ENCODE measurements around the gene CFHR4. TPM values are rescaled to one million over a fixed set of nuclear protein-coding genes. Genes with fewer than 3 reads are reported as not detected.
"Not testable (repeated sequence)": the region's sequence is repeated elsewhere in the genome, so short reads cannot be mapped to it uniquely, and the experiment has no call there.

Gene CFHR4
- total RNA-seq, 2 donors from 2014 or later, result not detected

DNA sequence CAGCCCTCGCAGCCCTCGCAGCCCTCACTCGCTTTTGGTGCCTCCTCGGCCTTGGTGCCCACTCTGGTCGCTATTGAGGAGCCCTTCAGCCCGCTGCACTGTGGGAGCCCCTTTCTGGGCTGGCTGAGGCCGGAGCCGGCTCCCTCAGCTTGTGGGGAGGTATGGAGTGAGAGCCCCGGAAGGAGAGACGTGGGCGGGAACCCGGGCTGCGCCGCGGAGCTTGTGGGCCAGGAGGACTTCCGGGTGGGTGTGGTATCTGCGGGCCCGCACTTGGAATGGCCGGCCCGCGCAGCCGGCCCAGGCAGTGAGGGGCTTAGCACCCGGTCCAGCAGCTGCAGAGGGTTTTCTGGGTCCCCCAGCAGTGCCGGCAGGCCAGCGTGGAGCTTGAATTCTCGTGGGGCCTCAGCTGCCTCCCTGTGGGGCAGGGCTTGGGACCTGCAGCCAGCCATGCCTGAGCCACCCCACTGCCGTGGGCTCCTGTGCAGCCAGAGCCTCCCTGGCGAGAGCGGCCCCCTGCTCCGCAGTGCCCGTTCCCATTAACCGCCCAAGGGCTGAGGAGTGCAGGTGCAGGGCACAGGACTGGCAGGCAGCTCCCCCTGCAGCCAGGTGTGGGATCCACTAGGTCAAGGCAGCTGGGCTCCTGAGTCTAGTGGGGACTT is 45.8 kb downstream of the CFHR4 start:
- no peaks in the 10 kb centered on the region for H3K36me3 ChIP-seq
- H3K9me3 ChIP-seq, result no peaks in the 10 kb centered on the region
- H3K27me3 ChIP-seq, result no peaks in the 10 kb centered on the region
- TF ChIP-seq, protein P1, sequence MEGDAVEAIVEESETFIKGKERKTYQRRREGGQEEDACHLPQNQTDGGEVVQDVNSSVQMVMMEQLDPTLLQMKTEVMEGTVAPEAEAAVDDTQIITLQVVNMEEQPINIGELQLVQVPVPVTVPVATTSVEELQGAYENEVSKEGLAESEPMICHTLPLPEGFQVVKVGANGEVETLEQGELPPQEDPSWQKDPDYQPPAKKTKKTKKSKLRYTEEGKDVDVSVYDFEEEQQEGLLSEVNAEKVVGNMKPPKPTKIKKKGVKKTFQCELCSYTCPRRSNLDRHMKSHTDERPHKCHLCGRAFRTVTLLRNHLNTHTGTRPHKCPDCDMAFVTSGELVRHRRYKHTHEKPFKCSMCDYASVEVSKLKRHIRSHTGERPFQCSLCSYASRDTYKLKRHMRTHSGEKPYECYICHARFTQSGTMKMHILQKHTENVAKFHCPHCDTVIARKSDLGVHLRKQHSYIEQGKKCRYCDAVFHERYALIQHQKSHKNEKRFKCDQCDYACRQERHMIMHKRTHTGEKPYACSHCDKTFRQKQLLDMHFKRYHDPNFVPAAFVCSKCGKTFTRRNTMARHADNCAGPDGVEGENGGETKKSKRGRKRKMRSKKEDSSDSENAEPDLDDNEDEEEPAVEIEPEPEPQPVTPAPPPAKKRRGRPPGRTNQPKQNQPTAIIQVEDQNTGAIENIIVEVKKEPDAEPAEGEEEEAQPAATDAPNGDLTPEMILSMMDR (IDR thresholded peaks at IDR 0.05), result no peak
- no peak for DNase-seq (ENCODE audit: low spot score)
- no peak overlapping the region for H3K27ac ChIP-seq
- no peaks in the 10 kb centered on the region for H3K4me1 ChIP-seq
- no peak overlapping the region for H3K4me3 ChIP-seq

DNA sequence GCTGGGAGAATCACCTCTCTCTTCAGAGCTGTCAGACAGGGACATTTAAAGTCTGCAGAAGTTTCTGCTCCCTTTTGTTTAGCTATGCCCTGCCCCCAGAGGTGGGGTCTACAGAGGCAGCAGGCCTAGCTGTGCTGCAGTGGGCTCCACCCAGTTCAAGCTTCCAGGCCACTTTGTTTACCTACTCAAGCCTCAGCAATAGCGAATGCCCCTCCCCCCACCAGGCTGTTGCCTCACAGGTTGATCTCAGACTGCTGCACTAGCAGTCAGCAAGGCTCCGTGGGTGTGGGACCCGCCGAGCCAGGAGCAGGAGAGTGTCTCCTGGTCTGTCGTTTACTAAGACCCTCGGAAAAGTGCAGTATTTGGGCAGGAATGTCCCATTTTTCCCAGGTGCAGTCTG is 53.6 kb downstream of the CFHR4 start:
- H3K4me3 ChIP-seq; H3K27ac ChIP-seq; H3K27me3 ChIP-seq; H3K9me3 ChIP-seq; DNase-seq (ENCODE audit: low spot score); H3K4me1 ChIP-seq; H3K36me3 ChIP-seq: not testable (repeated sequence)

DNA sequence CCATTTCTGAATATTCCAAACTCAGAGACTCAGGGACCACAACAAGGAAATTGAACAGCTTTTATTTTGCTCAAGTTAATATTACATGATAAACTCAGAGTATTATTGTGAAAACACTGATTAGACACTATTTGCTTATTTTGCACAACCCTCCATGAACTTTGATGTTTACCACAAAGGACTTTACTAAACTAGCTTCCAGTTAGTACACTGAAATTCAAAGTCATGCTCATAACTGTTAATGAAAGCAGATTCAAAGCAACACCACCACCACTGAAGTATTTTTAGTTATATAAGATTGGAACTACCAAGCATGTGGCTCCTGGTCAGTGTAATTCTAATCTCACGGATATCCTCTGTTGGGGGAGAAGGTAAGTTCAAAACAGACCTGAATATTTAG is 55.7 kb downstream of the CFHR4 start, which contains the start of gene CFHR2:
TSS of gene CFHR2 (plus strand) at position 171 of the 400 bp plus-strand sequence. CDS start at position 314, 143 bp downstream.
- not testable (repeated sequence) for H3K4me1 ChIP-seq; H3K27ac ChIP-seq; H3K9me3 ChIP-seq; H3K27me3 ChIP-seq; DNase-seq (ENCODE audit: low spot score); H3K36me3 ChIP-seq; H3K4me3 ChIP-seq

DNA sequence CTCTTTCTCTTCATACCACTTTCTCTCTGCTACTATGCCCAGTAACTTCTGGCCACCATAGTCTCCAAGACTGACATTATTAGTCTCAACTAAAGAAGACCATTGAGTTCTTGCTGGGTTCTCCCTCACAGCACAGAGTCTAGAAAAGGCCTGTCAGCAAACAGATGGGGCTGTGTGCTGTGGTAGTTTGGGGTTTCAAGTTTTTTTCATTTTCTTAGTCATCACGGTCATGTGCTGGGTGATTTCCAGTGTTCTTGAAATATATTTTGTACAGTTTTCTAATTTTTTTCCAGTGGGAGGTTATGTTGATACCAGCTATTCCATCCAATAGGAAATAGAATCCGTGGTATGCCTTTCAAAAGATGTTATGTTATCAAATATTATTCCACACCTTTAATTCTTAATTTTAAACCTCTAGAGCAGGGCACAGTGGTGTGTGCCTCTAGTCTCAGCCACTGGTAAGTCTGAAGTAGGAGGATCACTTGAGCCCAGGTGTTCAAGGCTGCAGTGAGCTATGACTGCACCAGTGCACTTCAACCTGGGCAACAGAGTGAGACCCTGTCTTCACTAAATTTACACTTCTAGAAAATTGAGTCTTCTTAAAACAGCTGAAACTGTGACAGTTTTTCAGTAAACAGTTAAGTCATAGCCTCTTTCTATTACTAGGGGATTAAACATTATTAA is 64.0 kb downstream of the CFHR4 start:
- no peaks in the 10 kb centered on the region for H3K9me3 ChIP-seq
- H3K36me3 ChIP-seq, result no peaks in the 10 kb centered on the region
- no peak for DNase-seq (ENCODE audit: low spot score)
- no peak overlapping the region for H3K27ac ChIP-seq
- no peak overlapping the region for H3K4me3 ChIP-seq
- TF ChIP-seq, protein P1 (IDR thresholded peaks at IDR 0.05), result no peak
- no peaks in the 10 kb centered on the region for H3K4me1 ChIP-seq
- no peaks in the 10 kb centered on the region for H3K27me3 ChIP-seq

DNA sequence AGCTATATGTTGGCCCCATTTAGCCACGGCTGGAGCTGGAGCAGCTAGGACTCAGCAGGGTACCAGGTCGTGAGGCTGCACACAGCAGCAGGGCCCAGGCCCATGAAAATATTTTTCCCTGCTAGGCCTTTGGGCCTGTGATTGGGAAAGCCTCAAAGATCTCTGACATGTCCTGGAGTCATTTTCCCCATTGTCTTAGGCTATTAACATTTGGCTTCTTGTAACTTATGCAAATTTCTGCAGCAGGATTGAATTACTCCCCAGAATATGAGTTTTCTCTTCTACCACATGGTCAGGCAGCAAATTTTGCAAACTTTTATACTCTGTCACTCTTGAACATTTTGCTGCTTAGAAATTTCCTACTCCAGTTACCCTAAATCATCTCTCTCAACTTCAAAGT is 66.9 kb downstream of the CFHR4 start:
- Histone ChIP-seq H3K27ac (no peak overlapping the region), H3K4me3 (no peak overlapping the region), H3K36me3 (no peaks in the 10 kb centered on the region), H3K27me3 (no peaks in the 10 kb centered on the region), H3K4me1 (no peaks in the 10 kb centered on the region), H3K9me3 (no peaks in the 10 kb centered on the region)
- TF ChIP-seq, protein P1 (IDR thresholded peaks at IDR 0.05), result no peak
- no peak for DNase-seq (ENCODE audit: low spot score)

DNA sequence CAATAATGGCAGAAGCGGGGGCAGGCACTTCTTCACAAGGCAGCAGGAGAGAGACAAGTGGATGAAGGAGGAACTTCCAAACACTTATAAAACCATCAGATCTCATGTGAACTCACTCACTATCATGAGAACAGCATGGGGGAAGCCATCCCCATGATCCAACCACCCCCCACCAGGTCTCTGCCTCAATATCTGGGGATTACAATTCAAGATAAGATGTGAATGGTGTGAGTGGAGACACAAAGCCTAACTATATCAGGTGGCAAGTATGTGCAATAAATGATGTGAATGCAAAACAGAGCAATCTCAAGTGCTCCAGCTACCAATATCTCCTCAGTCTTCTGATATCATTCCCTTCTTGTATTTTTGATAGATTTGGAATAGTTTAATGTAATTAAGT is 68.1 kb downstream of the CFHR4 start:
- no peak overlapping the region for H3K4me3 ChIP-seq
- H3K36me3 ChIP-seq, result no peaks in the 10 kb centered on the region
- H3K27ac ChIP-seq, result no peak overlapping the region
- H3K9me3 ChIP-seq, result no peaks in the 10 kb centered on the region
- H3K4me1 ChIP-seq, result no peaks in the 10 kb centered on the region
- TF ChIP-seq, protein P1 (IDR thresholded peaks at IDR 0.05), result no peak
- DNase-seq (ENCODE audit: low spot score), result no peak
- no peaks in the 10 kb centered on the region for H3K27me3 ChIP-seq

DNA sequence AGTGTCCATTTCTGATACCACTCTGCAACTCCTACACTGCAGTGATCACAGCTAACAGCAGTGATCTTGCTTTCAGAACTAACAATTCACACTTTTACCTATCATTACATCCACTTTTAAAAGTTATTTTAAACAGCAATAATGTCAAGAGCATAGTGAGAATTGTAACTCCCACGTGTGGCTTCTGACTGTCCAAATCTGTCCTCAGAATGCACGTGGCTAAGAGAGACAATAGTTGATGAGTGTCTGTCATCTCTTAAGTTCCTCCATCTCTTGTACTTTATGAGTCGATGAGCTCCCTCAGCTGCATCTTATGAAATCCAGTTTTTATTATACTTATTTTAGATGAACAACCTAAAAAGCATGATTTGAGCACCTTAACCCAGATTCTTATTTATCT is 73.0 kb downstream of the CFHR4 start:
- no peaks in the 10 kb centered on the region for H3K9me3 ChIP-seq
- TF ChIP-seq, protein P1 (IDR thresholded peaks at IDR 0.05), result no peak
- DNase-seq (ENCODE audit: low spot score), result no peak
- H3K27me3 ChIP-seq, result no peaks in the 10 kb centered on the region
- H3K27ac ChIP-seq, result no peak overlapping the region
- no peaks in the 10 kb centered on the region for H3K4me1 ChIP-seq
- H3K36me3 ChIP-seq, result no peaks in the 10 kb centered on the region
- no peak overlapping the region for H3K4me3 ChIP-seq
